Measurements from ENCODE around the gene ANKS1A.

- TF ChIP-seq, protein P1, sequence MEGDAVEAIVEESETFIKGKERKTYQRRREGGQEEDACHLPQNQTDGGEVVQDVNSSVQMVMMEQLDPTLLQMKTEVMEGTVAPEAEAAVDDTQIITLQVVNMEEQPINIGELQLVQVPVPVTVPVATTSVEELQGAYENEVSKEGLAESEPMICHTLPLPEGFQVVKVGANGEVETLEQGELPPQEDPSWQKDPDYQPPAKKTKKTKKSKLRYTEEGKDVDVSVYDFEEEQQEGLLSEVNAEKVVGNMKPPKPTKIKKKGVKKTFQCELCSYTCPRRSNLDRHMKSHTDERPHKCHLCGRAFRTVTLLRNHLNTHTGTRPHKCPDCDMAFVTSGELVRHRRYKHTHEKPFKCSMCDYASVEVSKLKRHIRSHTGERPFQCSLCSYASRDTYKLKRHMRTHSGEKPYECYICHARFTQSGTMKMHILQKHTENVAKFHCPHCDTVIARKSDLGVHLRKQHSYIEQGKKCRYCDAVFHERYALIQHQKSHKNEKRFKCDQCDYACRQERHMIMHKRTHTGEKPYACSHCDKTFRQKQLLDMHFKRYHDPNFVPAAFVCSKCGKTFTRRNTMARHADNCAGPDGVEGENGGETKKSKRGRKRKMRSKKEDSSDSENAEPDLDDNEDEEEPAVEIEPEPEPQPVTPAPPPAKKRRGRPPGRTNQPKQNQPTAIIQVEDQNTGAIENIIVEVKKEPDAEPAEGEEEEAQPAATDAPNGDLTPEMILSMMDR (IDR thresholded peaks at IDR 0.05), result no peak
- no peak for TF ChIP-seq POLR2A (IDR thresholded peaks at IDR 0.05)
These were observed 36.0 kb downstream of the ANKS1A start for GRCh38 chr6:34924831-34925625.

Data from right lobe of liver (tissue), 4 donors.